KBM-7 (cell line): ENCODE data around the gene RPL32.
"Not testable (repeated sequence)": the region's sequence is repeated elsewhere in the genome, so short reads cannot be mapped to it uniquely, and the experiment has no call there.

ENCODE experiments used
- DNase-seq: peaks from one replicate; pipeline ENCODE4 v3.0.0-alpha.2; 2015
- in situ Hi-C: fragments of 300-500 bp; cut with MboI; formaldehyde crosslinking; loops from 2 replicates; pipeline ENCODE4 v1.14.3; 2020; ENCODE audit warnings: low sequenced_read_pairs, low pct_unique_long_range_greater_than_20kb, mixed read lengths

The RPL32 gene

DNA sequence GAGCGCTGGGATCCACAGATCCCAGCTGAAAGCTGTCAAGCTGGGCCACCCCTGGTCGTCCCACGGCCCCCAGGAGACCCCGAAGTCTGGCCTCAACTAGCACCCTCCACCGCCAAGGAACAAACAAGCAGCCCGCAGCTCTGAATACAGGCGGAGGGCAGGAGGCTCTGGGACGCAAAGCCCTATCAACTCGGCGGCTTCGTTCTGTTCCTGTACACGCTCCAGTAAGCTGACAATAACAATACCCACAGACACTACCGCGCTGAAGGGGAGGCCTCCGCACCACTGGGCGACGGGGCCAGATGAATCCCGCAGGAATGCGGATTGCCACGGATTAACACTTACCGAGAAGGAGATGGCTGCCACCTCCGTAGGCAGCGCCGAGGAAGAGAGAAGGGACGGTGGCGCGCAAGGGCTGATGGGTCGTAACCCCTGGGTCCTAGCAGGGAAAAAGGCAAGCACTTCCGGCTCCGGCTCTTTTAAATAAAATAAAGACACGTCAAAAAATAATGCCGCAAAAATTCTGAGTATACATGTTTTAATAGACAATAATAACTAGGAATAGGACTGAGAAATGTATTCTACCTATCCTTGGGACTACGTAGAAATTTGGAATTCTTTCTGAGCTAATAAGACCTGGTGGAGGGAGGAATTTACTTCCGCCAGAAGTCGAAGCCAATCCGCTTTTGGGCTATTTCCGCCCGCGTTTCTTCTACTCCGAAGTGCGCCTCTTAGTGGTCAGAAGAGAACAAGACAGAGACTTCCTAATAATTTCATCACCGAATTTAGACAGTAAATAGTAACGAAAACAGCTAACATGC lies at the start of gene RPL32:
Gene RPL32, minus strand, starts transcription at position 417 of the 821 bp plus-strand sequence. CDS start 1,328 bp downstream, outside the sequence.
- in situ Hi-C loops, result no loop called here
- DNase-seq, result peak; percentile 96

DNA sequence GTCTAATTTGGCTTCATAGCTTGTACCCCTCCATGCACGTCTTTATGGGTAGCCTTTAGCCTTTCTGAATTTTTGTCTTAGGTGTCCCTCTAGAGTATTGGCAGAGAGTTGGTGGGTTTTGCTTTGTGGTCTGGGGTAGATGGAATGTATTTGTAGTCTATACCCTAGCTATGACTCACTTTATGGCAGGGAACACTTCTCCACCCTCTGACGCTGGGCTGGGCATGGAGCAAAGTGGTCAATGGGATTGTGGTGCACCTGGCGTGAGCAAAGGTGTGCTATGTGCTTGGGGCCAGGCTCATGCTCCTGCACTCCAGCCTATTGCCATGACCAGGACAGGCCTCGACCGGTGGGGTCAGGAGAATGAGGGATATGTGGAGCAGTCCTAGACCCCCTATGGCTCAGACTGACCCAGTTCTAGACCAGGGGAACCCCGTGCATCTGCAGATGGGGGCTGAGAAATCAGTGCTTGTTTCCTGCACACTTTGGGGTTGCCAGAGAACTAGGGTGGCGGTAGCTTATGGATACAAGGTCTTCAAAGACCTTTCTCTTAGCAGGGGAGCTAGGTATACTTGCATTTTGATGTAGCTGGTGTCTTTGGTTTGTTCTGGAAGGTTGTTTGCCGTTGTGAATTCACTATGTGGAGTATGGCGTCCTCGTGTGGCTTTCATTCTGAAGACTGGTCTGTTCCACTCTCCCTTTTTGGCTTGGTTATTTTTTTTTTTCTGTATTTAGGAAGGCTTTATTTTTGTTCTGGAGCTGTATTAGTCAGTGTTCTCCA lies 49.4 kb upstream of the RPL32 start:
- in situ Hi-C loops, result no loop called here
- no peak for DNase-seq

DNA sequence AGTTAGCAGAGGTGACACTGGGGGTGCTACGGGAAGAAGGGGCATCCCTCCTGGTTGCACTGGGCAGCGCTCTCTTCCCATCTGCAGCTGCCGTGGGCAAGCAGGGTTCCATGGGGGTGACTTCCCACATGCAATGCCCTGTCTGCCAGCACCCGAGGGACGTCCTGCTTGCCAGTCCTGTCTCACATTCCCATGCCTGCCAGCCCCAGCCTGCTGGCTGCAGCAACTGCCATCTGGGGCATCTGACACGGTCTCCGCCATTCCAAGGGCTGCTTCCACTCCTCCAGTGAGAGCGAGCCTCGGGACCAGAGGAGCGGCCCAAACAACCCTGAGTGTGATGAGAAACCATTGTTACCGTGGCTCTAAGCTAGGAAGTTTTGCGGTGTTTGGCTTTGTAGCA lies 45.4 kb upstream of the RPL32 start:
- no peak for DNase-seq
- in situ Hi-C loops, result no loop called here

DNA sequence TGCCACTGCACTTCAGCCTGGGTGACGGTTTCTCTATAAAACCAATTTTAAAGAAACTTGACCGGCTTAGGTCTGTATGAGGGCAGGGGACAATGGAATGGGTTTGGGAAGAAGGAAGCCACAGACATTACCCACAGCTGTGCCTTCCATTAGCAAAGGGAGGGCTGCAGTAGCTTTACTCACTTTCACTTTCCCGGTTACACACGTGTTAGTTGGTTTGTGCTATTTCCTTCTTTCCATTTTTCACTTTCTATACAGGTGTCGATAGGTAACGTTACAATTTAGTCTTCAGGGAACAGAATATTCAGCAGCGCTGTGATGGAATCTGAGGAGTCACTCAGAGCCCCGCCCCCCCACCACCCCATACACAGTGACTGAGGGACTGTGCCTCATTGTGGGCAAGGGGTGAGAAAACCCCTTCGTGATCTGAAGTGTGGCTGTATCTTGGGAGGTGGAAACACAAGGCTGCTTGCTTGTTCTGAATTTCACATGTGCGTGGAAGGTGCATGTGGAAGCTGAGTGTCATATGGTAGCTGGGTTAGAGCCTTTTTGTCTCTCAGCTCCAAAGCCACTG lies 44.8 kb upstream of the RPL32 start:
- in situ Hi-C loops, result no loop called here
- DNase-seq, result no peak

DNA sequence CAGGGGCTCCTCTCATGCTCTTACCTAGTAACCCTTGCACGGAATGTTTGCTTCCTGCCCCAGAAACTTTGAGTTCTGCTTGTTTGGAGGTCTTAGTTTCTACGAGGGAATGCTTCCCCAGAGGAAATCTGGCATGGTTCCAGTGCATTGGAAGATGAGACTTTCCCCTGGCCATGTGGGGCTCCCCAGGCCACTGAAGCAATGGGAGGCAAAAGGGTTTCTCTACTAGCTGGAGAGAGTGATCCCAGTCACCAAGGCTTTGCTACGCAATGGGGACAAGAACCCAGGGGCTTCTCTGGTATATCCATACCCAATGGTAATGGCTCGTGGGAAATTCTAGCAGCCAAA lies 44.2 kb upstream of the RPL32 start:
- DNase-seq, result no peak
- in situ Hi-C loops, result no loop called here

DNA sequence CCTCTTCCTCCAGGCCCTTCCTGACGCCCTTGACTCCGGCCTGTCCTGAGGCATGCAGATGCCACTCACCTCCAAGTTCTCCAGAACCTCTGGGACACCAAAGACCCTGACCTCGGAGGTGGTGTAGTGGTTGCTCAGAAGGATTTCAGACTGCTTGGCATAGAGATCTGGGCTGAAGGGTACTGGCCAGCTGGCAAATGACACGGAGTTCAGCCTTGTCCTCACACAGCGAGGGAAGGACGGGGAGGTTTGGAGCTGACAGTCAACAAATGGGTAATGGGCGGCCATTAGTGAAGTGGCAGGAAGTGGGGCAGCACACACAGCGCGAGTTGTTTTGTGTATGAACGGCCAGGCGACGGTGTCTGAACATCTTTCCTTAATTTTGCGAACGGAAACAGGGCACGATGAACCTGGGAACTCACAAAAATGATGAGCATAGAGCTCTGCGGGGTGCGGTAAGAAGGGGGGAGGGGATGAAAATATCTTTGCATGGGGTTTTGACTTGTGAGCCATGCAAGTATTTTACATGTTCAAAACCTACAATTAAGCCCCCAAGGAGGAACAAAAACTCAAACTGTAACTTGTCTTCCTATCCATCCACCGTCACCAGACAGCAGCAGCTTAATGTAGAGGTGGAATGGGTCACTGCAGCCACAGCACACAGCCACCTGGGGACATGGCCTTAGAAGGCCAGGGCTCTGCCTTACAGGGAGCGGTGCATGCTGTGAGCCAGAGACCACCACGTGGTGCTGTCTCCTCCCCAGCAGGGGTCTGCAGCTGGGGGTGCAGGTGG lies 43.6 kb upstream of the RPL32 start:
- in situ Hi-C loops, result no loop called here
- no peak for DNase-seq

DNA sequence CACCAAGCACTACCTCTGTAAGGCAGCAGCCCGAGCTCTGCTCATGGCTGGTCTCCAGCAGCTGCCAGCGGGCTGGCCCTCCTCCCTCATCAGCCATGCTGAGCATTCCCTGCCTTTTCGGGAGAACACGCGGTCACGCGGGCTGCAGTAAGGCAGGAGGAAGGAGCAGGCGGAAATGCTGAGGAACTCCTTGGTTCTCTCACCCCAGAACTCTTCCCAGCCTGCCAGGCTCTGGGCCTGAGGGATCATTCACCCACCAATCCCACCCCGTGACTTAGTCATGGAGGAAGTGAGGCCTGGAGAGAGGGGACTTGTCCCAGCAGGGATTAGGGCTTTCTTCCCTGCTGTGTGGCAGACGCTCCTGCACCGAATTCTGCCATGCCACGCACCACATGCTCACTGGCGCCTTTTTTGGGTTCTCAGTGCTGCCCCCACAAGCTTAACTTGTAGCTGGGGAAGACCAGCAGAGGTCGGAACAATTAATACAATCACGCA lies 42.9 kb upstream of the RPL32 start:
- in situ Hi-C loops, result no loop called here
- DNase-seq, result no peak

DNA sequence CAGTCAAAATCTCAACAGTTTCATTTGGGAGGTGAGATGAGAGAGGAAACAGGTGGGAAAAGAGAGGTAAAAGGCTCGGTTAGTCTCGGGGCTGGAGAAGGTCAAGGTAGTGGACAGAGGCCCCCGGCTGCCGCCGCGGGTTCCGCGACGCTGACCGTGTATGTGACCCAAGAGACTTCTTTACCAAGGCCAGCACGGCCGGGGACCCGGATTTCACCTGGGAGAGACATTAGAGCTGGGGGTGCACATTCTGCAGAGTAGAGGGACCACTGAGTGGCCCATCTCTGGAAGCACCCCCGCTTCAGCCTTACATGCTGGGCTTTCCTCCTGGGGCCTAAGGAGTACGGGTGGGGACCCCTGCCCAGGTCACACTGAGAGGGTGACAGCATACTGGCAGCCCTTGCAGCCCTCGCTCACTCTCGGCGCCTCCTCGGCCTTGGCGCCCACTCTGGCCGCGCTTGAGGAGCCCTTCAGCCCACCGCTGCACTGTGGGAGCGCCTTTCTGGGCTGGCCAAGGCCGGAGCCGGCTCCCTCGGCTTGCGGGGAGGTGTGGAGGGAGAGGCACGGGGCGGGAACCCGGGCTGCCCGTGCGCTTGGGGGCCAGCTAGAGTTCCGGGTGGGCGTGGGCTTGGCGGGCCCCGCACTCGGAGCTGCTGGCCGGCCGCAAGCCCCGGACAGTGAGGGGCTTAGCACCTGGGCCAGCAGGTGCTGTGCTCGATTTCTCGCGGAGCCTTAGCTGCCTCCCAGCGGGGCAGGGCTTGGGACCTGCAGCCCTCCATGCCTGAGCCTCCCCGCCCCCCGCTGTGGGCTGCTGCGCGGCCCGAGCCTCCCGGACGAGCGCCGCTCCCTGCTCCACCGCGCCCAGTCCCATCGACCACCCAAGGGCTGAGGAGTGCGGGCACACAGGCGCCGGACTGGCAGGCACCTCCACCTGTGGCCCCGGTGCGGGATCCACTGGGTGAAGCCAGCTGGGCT lies 41.3 kb upstream of the RPL32 start:
- in situ Hi-C loops, result no loop called here
- no peak for DNase-seq

DNA sequence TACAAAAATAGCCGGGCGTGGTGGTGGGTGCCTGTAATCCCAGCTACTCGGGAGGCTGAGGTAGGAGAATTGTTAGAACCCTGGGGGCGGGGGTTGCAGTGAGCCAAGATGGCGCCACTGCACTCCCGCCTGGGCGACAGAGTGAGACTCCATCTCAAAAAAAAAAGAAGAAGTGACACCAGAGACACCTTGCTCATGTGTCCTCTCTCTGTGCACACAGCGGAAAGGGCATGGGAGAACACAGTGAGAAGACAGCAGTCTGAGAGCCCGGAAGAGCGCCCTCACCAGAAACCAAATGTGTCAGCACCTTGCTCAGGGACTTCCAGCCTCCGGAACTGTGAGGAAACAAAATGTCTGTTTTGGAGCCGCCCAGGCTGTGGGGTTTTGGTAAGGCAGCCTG lies 40.5 kb upstream of the RPL32 start:
- in situ Hi-C loops, DNase-seq: not testable (repeated sequence)

DNA sequence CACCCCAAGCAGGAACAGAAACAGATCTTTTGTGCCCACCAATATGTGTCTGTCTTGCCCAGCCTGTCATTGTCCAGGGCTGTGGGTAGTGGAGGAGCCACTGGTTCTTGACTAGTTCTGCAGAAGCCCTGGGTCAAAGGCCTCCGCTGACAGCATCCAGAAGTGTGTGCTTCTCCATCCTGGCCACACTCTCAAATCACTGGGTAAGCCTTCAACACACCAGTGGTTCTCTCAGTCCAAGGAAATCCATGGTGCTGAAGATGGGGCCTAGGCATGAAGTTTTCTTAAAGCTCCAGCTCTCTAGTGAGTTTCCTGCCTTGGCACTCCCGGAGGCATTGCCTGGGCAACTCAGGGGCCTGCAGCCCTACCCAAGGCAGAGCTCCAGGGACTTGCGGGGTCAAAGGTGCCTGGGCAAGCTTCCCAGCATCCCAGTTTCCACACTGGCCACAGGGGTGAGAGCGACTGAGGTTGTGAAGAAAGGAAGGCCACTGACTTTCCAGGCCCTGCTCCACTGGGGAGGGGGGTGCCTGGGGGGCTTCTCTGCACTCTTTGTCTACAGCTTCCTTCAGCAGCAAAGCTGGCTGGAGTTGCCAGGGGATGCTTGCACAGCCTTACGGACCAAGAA lies 37.9 kb upstream of the RPL32 start:
- no peak for DNase-seq
- in situ Hi-C loops, result no loop called here

DNA sequence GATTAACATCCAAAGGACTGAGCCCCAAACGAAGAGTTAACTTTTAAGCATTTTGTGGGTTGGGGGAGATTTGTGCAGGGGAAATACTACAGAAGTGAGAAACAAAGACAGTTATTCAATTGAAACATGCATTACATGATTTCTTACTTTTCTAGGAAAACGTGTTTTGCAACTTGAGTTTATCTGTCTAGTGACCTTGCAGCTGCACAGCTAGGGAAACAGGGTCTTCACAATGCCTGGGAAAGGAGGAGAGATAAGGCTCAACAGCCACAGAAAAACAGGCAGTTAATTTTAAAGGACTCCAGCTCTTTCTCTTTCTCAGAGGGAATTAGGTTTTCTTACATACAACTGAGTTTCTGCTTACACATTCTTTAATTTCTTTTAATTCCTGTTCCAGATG lies 37.4 kb upstream of the RPL32 start:
- in situ Hi-C loops, result not testable (repeated sequence)

DNA sequence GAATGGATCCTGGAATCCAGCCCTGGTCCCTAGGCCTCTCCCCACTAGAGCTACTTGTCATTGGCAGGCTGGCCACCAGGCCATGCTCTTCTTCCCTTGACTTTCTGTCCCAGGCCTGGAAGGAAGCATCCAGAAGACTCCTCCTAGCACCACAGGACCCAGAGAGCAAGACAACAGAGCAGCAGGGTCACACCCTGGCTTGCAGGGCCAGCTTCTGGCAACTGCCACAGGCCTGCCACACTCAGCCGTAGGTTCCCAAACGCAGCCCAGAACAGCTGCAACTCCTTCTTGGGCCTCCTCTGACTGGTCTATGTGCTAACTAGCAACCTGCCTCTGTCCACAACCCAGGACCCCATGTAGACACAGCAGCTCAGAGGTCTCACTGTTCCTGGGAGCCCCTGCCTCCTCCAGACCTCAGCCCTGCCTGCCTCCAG lies 36.8 kb upstream of the RPL32 start:
- in situ Hi-C loops, result no loop called here
- no peak for DNase-seq

More for the DNA sequence above, 37.4 kb upstream of the RPL32 start:
- not testable (repeated sequence) for DNase-seq

DNA sequence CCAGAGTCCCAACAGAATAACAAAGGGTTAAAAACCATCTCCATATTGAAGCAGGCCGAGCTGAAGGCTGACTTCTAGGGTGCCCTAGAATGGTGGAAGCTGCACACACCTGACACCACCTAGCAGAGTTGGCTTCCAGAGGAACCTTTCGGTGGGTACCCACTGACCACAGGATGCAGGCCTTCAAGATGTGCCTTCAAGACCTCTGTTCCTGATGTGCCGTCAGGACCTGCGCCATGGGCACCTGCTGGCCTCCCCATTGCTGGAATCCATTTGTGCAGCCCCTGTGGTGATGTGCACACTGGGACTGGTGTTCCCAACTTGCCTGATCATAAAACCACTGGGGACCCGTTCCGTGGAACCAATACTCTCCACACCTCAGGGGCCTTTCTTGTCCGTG lies 35.7 kb upstream of the RPL32 start:
- in situ Hi-C loops, result no loop called here

DNA sequence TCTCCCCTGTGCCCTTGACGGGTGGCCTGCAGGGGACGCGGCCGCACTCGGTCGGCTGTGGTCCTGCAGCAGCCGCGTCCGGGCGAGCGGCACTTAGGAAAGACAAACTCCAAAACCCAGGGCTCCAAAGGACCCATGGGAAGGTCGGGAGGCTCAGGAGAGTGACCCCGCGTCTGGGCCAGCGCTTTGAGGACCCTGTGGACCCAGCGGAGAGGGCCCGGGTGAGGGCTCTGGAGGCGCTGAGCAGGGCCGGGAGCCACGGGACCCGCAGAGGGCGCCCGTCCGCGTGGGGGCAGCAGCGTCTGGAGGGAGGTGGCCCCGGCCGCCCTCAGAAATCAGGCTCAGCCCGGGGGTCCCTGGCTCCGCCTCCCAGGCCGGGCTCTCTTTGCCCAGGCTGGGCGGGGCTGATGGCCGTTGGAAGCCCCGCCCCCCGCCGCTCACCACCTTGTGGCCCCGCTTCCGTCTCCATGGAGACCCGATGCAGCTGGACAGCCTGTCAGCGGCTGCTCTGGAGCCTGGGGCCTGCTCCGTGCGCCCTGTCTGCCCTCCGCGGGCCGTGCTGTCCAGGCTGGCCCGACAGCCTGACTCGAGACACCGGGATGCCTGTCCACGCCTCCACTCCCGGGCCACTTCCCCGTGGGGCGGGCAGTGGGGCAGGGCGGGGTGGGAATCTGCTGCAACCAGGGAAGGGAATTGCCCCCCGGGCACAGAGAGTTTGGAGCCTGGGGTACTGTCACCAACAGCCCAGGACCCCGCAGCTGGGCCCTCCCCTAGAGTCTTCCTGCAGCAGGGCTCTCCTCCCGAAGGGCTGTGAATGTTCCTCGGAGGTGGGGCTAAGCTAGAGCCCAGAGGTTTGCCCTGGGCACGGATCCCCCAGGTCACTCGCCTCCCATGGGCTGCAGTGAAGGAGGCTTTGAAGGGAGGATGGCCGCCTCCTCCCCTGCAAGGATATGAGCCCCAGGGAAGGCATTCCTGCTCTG lies 34.8 kb upstream of the RPL32 start:
- in situ Hi-C loops, result no loop called here
- no peak for DNase-seq

More for the DNA sequence above, 35.7 kb upstream of the RPL32 start:
- DNase-seq, result no peak

DNA sequence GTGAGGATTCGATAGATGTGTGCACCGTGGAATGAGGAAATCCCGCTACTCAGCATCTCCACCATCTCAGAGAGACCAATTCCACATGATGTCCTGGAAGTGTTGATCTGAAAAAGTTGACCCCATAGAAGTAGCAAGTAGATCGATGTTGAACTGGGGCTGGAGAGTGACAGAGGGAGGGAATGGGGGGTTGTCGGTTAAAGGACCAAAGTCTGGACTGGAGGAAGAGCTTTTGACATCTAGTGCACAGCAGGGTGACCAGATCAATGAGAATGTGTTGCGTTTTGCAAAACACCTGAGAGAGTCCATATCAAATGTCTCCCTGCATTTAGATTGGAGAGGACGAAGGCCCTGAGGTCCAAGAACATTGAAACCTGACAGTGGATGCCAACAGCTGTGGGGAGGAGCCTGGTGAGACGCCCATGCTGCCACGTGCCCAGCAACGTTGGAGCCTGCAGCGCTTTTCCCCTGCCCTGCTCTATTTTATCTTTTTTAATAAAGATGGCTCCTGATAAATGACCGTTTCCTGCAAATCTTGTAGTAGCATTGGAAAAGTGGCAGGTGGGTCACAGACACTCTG lies 30.1 kb upstream of the RPL32 start:
- in situ Hi-C loops, result no loop called here

DNA sequence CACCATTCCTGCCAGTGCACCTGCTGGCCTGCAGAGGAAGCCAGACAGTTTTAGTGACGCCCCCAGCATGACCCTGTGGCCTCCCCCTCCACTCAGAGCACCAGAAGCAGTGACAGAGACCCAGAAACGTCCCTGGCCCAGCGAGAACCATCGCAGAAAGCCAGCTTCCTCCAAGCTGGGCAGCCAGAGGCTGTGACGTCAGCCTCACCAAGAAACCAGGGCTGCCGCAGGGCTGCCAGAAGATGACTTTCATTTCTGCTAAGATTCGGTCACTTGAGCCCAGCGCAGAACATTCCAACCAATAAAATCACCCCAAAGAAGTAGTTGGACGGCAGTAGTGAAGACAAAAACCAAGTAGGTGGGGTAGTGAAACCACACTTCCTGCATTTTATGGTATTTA lies 29.6 kb upstream of the RPL32 start:
- peak; percentile 13 for DNase-seq
- in situ Hi-C loops, result no loop called here

More for the DNA sequence above, 30.1 kb upstream of the RPL32 start:
- no peak for DNase-seq
